Heart right ventricle (tissue), 16 donors: ENCODE measurements around the gene ZNF469. TPM values are rescaled to one million over a fixed set of nuclear protein-coding genes. Genes with fewer than 3 reads are reported as not detected.

ENCODE experiments used
- ATAC-seq, 8 donors: fragments of 200-7000 bp; cut with Tn5 transposase; one replicate each; pipeline ENCODE4 v1.9.1; 2020; ENCODE audit warnings: mild to moderate bottlenecking in 8 of 8, moderate library complexity in 8 of 8, moderate number of reproducible peaks in 1 of 8
- DNase-seq, 2 donors: peaks; one replicate each; pipeline ENCODE4 v3.0.0-alpha.2; 2020
- H3K27ac ChIP-seq, 10 donors: fragments of 200-600 bp; sonication (generic) in 2 of 10; one replicate each; pipeline versions ENCODE4 v1.5.0 to v1.8.0; 2020 to 2022; ENCODE audit warnings: mild to moderate bottlenecking in 3 of 10
- H3K27me3 ChIP-seq, 7 donors: fragments of 200-600 bp; one replicate each; pipeline ENCODE4 v1.8.0; 2021 to 2022; ENCODE audit warnings: mild to moderate bottlenecking in 2 of 7
- H3K36me3 ChIP-seq, 9 donors: fragments of 200-600 bp; sonication (generic) in 1 of 9; one replicate each; pipeline versions ENCODE4 v1.5.0 to v1.8.0; 2020 to 2022; ENCODE audit warnings: mild to moderate bottlenecking in 2 of 9
- H3K4me1 ChIP-seq, 9 donors: fragments of 200-600 bp; sonication (generic) in 1 of 9; one replicate each; pipeline versions ENCODE4 v1.5.0 to v1.8.0; 2020 to 2022; ENCODE audit warnings: mild to moderate bottlenecking in 4 of 9
- H3K4me3 ChIP-seq, 10 donors: fragments of 200-600 bp; sonication (generic) in 2 of 10; one replicate each; pipeline versions ENCODE4 v1.5.0 to v1.8.0; 2020 to 2022; ENCODE audit warnings: mild to moderate bottlenecking in 7 of 10, moderate library complexity in 2 of 10
- H3K9me3 ChIP-seq, 11 donors: fragments of 200-600 bp in 10 of 11; sonication (generic) in 2 of 11; one replicate each; pipeline versions ENCODE4 v1.5.0 to v1.8.0; 2013 to 2022; ENCODE audit warnings: mild to moderate bottlenecking in 2 of 11, control low read depth in 1 of 11, moderate library complexity in 1 of 11
- CTCF ChIP-seq, 9 donors: fragments of 200-600 bp; sonication (generic) in 2 of 9; IDR thresholded peaks; one replicate each; pipeline versions ENCODE4 v1.5.0 to v1.8.0; 2021 to 2022; ENCODE audit warnings: antibody characterized with exemption in 9 of 9, mild to moderate bottlenecking in 5 of 9, moderate library complexity in 1 of 9
- WGBS, 2 donors: extraction: QIAGEN DNeasy Blood & Tissue Kit; methylation state at CpG; one replicate each; pipeline ENCODE4 v1.1.7; 2013; ENCODE audit warnings: inconsistent platforms in 1 of 2; 5-methylcytosine and 5-hydroxymethylcytosine counted together
- intact Hi-C, 10 donors: fragments of 100-400 bp; cut with DNase I; formaldehyde crosslinking; loops; one replicate each; pipeline versions ENCODE4 v1.11.1 to v1.14.2; 2022
- polyA plus RNA-seq, 2 donors: library from polyadenylated mRNA; stranded (reverse); fragments of 200-250 nt; gene quantifications; one replicate each; pipeline ENCODE4 v1.2.3, GENCODE V29; 2013
- total RNA-seq, 10 donors: library from RNA; stranded (reverse); fragmentation: NEBNext Ultra II Directional in 3 of 10; extraction: Animal tissue kit (Norgen Biotek cat#: 25700) in 3 of 10; gene quantifications; one replicate each; pipeline versions ENCODE4 v1.2.1 to v1.2.4, GENCODE V29; 2021 to 2023
- donor health status: Arrhythmogenic right ventricular cardiomyopathy.
- donor health status: ischemic (EF 13 %, LVEDD 7.1; RV severe dilation, severe dysfunction).
- donor health status: healthy with polysubstance abuse.
- donor health status: DM: no; HTN: yes; CAD: no.
- donor health status: DM: no; HTN: no; CAD: no.
- donor health status: ischemic (EF 25% LVEDD 6.9; RV normal size, moderate dysfunction).
- donor health status: ischemic (EF 25% LVEDD 5.7; RV mildly dilated, moderate dysfunction).
- donor health status: healthy.
- donor health status: DM: yes; HTN: yes; CAD: no.
- donor health status: Ischemic cardiomyopathy.
- donor health status: ischemic (EF 35%, LVEDD 5.7; RV mildly dilated, moderate dysfunction).
- donor health status: nonischemic (EF 11% LVEDD 7.7; RV severe dilation, severe dysfunction).
- donor health status: DM: yes; HTN: yes; CAD: no.
- donor health status: PGD.
- donor health status: ischemic (EF 29% LVEDD 5.4; RV normal size, mild dysfunction).
- donor health status: nonischemic (EF 23%, LVEDD 6.1; RV moderate dilation, normal function).

Gene ZNF469
- total and polyA plus RNA-seq, 12 donors: 0.23 to 1.7 (median 1.00) TPM

GRCh38 chr16:88354229-88355092 is 28.3 kb upstream of the ZNF469 start:
- no peak for TF ChIP-seq CTCF (IDR thresholded peaks at IDR 0.05)
- H3K9me3 ChIP-seq: no peaks in the 10 kb centered on the region
- ATAC-seq (no peak), DNase-seq (no peak)
- H3K4me3 ChIP-seq: no peak overlapping the region
- H3K27ac ChIP-seq: no peak overlapping the region
- no peaks in the 10 kb centered on the region for H3K36me3 ChIP-seq
- 93% methylated on average over 33 of the region's 33 CpGs for WGBS, 2 donors
- H3K27me3 ChIP-seq: peaks cover 0 to 8% (median 0%) of the 10 kb centered on the region in 7 donors
- no peaks in the 10 kb centered on the region for H3K4me1 ChIP-seq
- intact Hi-C loops: no loop called here

GRCh38 chr16:88355093-88355388 is 27.7 kb upstream of the ZNF469 start:
- Histone ChIP-seq H3K27me3 (peaks cover 0 to 8% (median 0%) of the 10 kb centered on the region in 7 donors), H3K4me1 (no peaks in the 10 kb centered on the region), H3K36me3 (no peaks in the 10 kb centered on the region), H3K9me3 (no peaks in the 10 kb centered on the region), H3K4me3 (no peak overlapping the region), H3K27ac (no peak overlapping the region)
- intact Hi-C loops: no loop called here
- TF ChIP-seq CTCF (IDR thresholded peaks at IDR 0.05): no peak
- ATAC-seq: no peak
- DNase-seq: no peak
- WGBS, 2 donors: 85 to 86% methylated on average over 6 of the region's 6 CpGs

GRCh38 chr16:88355389-88356123 is 27.2 kb upstream of the ZNF469 start:
- Histone ChIP-seq H3K9me3 (no peaks in the 10 kb centered on the region), H3K36me3 (no peaks in the 10 kb centered on the region), H3K4me1 (no peaks in the 10 kb centered on the region), H3K27me3 (peaks cover 0 to 8% (median 0%) of the 10 kb centered on the region in 7 donors), H3K27ac (no peak overlapping the region), H3K4me3 (no peak overlapping the region)
- ATAC-seq: no peak
- DNase-seq: no peak
- no peak for TF ChIP-seq CTCF (IDR thresholded peaks at IDR 0.05)
- WGBS, 2 donors: 90 to 91% methylated on average over 28 of the region's 28 CpGs
- intact Hi-C loops: no loop called here

GRCh38 chr16:88356124-88356726 is 26.5 kb upstream of the ZNF469 start:
- intact Hi-C loops: no loop called here
- H3K4me3 ChIP-seq: no peak overlapping the region
- TF ChIP-seq CTCF (IDR thresholded peaks at IDR 0.05): no peak
- no peaks in the 10 kb centered on the region for H3K9me3 ChIP-seq
- no peaks in the 10 kb centered on the region for H3K36me3 ChIP-seq
- 79 to 86% methylated on average over 15 of the region's 15 CpGs for WGBS, 2 donors
- DNase-seq (no peak), ATAC-seq (no peak)
- peaks cover 0 to 8% (median 0%) of the 10 kb centered on the region in 7 donors for H3K27me3 ChIP-seq
- H3K4me1 ChIP-seq: no peaks in the 10 kb centered on the region
- H3K27ac ChIP-seq: no peak overlapping the region
